Mammary epithelial cell (primary cell): ENCODE data around the gene ULK3.

ENCODE experiments used
- EZH2 ChIP-seq: IDR thresholded peaks from 2 replicates; pipeline ENCODE4 v1.6.1; 2012; ENCODE audit warnings: low read length, inconsistent platforms, borderline replicate concordance
- TF ChIP-seq, protein P1 (sequence below), 2 donors: IDR thresholded peaks in 1 of 2; conservative IDR thresholded peaks in 1 of 2; 2 replicates each; pipeline ENCODE4 v1.5.1; 2011 to 2012; ENCODE audit warnings: inconsistent platforms in 2 of 2, low read length in 2 of 2, mild to moderate bottlenecking in 2 of 2, control low read depth in 1 of 2, low read depth in 1 of 2; ENCODE audit not compliant: insufficient read depth in 1 of 2; ENCODE audit errors: extremely low read depth in 1 of 2

DNA sequence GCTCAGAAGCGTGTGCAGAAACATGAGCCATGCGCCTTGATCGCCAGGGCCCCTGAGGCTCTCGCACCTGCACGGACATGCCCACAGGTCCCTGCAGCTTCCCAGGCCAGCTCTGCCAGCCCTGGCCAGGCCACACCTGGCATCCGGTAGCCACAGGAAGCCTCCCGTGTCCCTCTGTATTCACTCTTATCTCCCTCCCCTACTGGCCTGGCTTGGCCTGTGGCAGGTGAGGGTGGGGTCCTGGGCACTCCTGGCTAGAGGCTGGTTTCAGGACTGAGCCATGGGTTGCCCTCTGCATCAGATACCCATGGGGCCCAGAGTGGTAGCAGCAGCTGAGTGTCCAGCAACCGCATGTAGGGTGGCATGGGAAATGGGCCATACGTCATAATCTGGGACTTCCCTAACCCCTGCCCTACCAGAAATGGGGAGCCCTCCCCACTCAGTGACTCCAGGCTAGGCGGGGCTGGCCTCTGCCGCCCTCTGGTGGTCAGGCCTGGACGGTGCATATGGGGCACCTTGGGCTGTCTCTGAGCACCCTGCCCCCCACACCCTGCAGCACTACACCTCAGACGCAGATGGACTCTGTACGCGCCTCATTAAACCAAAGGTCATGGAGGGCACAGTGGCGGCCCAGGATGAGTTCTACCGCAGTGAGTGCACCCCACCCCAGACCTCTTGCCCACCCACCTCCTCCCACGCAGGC is 42.9 kb downstream of the ULK3 start:
- TF ChIP-seq, protein P1, sequence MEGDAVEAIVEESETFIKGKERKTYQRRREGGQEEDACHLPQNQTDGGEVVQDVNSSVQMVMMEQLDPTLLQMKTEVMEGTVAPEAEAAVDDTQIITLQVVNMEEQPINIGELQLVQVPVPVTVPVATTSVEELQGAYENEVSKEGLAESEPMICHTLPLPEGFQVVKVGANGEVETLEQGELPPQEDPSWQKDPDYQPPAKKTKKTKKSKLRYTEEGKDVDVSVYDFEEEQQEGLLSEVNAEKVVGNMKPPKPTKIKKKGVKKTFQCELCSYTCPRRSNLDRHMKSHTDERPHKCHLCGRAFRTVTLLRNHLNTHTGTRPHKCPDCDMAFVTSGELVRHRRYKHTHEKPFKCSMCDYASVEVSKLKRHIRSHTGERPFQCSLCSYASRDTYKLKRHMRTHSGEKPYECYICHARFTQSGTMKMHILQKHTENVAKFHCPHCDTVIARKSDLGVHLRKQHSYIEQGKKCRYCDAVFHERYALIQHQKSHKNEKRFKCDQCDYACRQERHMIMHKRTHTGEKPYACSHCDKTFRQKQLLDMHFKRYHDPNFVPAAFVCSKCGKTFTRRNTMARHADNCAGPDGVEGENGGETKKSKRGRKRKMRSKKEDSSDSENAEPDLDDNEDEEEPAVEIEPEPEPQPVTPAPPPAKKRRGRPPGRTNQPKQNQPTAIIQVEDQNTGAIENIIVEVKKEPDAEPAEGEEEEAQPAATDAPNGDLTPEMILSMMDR (conservative IDR thresholded peaks at IDR 0.05 in 1 of 2, IDR thresholded peaks at IDR 0.05 in 1 of 2; ENCODE audit: extremely low read depth in 1 of 2, insufficient read depth in 1 of 2, low read depth in 1 of 2, low read length in 2 of 2): peak; percentile 96 to 100
- TF ChIP-seq EZH2: no peak
